Activated CD4-positive, alpha-beta T cell treated with anti-CD3 and anti-CD28 coated beads, Interleukin-2, Interleukin-6, amounts not matched to agents 100 ng/mL and 50 ng/mL, durations not matched to agents 16 hours and 8 hours (primary cell): ENCODE measurements around the gene CACNG4.

Source experiments
- DNase-seq: peaks from one replicate; pipeline ENCODE4 v3.0.0-alpha.2; 2020

The CACNG4 gene

DNA sequence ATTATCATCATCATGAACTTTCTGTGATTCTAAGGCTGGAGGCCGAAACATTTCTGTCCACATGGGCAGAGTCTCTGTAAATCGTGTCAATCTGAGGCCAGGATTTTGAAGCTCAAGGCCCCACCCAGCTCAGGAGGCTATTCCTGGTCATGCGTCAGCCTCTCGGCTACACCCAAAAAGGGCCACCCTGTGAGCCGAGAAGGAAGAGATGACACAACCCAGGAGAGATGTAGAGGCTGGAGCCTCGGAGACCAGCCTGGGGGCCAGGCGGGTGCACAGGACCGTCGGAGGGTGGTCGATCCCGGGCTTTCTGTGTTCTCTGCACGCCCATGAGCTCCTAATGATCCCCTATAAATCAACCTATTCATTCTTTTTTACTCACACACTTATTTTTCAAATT, 78.8 kb downstream of the CACNG4 start:
- DNase-seq: no peak

DNA sequence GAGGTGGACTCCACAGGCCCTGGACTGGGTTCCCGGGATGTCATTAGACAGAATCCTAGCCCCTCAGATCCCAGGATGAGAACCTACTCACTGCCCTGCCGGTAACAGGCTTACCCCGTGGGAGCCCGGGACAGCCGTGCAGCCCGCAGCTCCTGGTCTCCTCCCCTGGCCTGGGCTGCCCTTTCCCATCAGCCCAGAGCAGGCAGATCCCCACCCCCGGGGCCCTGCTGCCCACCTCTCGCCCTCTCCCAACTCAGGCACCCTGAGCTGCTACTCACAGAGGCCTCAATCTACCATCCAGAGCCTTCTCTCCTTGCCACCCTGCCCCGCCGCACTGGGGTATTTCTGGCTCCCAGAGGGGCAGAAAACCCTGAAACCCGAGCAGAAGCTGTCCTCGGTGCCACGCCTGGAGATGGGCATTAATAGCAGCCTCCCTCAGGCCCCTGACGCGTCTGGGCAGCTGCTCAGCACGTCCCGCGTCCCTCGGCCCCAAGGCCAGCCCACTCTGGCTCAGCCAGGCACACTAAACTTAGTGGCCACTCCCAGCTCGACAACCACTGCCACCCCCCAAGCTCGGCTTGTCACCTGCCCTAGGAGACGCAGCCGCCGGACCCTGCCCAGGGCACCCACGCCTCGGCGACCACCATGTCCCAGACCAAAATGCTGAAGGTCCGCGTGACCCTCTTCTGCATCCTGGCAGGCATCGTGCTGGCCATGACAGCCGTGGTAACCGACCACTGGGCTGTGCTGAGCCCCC, 79.7 kb downstream of the CACNG4 start, which contains the start of gene CACNG1:
Gene CACNG1 (plus strand): TSS at position 539 of the 757 bp plus-strand sequence. CDS start 107 bp downstream, at position 646.
- DNase-seq: no peak

DNA sequence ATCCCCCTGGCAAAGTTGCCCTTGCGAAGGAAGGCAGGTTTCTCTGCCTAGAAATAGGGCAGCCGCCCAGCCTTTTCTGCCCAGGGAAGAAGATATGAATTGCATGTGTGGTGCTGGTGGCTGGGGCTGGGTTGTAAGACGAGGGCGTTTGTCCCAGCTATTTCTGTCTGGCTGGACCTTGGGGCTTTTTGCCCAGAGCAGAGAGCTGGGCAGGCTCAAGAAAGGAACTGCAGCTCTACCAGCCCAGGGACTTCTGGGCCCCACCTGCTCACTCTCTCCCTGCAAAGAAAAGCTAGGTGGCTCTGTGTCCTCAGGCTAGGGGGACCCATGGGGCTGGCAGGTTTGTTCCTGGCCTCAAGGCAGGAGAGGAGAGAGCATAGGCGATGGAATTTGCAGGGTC, 80.4 kb downstream of the CACNG4 start:
- DNase-seq: no peak

DNA sequence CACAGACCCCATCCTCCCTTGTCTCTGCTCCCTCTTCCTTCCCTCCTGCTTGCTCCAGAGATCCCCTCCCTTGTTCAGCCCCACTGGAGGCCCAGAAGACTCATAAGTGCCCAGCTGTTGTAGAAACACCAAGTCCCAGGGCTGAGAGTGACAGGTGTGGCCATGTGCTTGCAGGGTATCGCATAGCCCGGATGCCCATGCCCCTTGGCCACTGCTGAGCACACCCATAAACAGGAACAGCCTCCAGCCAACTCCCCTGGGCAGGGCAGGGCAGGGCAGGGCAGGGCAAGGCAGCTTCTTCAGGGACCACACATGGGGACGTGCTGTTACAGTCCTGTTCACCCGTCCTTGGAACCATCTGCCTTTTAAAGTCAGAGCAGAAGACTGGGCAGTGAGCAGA, 81.9 kb downstream of the CACNG4 start:
- DNase-seq: no peak

DNA sequence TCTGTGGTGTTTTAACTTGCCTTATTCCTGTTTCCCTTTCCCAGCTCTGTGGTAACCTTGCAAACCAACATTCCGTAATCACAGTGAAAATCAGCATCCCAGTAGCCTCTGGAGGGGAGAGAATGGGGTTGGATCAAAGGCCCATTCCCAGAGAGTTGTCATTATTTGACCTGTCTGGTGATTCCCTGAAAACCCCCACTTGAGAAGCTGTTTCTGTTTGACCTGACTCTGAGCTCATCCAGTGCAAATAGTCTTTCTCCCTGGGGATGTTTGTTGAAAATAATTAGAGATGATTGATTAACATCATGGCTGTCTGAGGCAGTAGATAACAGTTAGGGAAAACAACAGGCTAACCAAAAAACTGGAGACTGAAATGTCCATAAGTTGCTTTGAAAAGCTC, 82.9 kb downstream of the CACNG4 start:
- no peak for DNase-seq

DNA sequence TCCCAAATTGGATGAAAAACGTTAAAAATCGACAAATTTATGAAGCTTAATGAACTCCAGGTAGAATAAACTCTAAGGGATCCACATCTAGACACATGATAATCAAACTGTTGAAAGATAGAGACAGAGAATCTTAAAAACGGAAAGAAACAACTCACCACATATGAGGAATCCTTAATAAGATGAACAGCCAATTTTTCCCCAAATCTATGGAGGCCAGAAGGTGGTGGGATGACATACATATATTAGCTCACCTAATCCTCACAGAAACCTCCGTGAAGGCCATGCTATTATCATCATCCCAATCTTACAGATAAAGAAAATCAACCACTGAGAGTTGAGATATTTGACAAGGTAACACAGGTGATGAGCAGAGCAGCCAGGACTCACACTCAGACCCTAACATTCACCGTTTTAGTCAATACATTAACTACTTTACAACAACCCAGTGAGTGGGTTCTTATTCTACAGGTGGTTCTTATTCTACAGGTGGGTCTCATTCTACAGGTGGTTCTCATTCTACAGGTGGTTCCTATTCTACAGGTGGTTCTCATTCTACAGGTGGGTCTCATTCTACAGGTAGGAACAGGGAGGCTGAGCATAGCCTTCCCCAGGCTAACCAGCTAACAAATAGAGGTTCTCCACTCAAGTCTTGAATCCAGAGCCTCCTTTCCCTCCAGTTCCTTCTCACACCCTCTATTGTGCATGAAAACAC, 84.7 kb downstream of the CACNG4 start:
- DNase-seq: no peak

DNA sequence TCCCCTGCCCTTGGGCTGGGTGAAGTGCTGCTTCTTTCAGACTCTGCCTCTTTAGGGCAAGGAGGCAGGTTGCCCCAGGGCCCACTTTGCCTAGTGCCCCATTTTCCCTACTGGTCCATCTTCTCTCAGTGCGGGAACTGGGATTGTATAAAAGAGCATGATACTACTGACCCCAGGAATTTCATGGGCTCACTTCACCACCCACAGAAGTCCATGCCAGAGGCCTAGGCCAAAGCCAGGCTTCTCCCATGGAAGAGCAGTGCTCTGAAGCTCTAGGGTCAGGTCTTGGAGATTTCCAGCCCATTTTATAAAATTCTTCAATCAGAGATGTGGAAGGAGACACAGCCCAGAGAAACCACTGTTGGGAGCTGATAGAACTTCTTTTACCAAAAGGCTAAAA, 85.6 kb downstream of the CACNG4 start:
- DNase-seq: no peak

DNA sequence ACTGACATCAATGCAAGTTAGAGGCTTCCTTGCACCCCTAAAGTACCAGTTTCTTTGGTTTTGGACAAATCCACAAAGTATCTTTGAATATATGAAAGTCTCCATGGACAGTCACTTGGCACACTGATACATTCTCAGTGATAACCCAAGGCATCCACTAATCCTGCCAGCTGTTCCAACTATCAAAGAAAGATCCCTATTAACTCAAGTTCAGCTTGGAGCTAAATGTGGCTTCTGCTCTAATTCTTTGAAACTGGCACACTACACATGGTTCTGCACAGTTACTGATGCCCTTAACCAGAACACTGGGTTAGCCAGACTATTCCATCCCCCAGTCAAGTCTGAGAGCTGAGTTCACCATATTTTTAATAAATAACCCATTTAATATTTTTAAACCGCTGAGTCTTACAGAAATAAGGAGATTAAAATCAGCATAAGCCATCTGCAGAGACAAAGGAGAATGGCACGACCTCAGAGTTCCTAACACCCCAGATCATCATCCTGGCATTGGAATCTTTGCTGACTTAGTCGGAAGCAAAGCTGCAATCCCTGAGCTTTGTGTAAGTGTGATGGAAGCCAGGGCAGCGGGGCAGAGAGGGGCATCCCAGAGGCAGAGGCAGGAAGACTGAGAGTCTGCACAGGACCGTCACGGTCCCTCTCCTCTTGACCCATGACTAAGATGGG, 86.1 kb downstream of the CACNG4 start:
- no peak for DNase-seq

DNA sequence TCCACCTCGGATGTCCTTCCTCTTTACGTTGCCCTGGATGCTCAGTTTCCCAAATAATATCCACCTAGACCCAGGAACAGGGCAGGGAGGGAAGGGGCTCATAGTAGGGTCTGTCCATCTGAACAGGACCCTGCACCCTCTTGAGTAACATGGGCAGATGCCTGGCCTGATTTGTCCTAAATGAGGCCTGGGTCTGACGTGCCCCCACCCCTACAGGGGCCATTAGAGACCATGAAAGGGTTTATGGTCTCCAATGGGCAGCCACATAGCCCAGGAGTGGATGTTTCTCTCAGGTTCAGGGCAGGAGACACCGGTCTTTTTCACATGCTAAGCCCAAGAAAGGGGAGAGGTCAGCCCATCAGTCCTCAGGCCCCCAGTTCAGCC, 86.6 kb downstream of the CACNG4 start:
- DNase-seq: no peak

DNA sequence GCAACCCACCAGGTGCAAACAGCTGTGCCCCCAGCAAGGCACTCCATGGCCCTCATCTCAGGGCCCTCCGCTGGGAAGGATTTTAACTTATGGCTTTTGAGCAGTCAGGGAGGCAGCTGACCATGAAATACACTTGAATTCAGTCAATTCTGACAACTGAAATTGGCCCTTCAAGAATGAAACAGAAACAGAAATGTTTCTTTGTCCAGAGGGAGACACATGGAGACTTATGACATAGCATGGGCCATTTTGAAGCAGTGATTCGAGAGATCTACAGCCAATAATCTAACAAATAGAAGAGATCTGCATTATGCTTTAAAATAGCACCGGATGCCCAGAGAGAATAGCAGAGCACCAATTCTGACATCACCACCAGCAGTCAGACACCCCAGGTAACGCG, 87.3 kb downstream of the CACNG4 start:
- DNase-seq: no peak

DNA sequence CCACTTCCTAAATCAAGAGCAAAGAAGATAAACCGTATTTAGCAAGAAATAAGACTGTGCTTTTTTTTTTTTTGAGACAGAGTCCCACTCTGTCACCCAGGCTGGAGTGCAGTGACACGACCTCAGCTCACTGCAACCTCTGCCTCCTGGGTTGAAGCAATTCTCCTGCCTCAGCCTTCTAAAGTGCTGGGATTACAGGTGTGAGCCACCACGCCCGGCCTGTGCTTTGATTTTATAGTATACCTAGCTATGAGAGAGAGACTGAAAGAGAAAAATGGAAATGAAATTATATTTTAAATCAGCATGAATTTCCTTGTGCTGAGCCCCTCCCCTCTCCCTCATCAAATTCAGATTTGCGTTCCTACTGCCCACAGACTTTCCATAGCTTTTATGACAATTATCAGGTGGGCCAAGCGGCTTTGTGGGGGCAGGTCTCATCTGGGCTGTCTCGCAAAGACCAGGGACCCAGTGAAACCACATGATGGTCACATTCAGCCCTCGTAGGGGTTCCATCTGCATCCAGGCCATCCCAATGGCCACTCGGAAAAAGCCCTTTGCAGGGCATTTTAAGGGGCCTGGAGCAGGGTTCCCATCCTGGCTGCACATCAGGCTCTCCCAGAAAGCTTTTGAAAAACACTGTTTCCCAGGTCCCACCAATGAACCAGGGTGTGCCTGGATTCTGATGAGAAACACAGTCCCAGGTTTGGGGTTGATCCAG, 88.4 kb downstream of the CACNG4 start:
- no peak for DNase-seq

DNA sequence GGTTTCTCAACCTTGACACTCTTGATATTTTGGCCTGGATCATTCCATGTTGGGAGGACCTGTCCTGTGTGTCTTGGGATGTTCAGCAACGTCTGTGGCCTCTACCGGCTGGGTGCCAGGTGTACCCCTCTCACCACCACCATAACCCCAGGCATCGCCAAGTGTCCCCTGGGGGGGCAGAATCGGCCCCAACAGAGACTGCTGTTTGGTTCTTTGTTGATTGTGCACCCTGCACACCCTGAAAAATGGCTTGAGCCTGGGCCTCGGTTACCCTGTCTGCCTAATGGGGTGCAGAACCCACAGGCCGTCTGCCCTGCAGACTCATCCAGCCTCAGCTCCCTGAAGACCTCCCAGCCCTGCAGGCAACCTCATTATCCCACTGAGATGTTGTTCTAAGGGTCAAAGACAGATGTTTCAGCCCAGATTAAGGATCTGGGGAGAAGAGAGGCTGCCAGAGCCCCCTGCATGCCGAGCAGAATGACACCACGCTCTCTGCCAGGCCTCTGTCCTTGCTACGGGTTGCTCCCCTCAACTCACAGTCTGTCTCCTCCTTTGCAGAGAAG, 89.0 kb downstream of the CACNG4 start:
- DNase-seq: no peak

DNA sequence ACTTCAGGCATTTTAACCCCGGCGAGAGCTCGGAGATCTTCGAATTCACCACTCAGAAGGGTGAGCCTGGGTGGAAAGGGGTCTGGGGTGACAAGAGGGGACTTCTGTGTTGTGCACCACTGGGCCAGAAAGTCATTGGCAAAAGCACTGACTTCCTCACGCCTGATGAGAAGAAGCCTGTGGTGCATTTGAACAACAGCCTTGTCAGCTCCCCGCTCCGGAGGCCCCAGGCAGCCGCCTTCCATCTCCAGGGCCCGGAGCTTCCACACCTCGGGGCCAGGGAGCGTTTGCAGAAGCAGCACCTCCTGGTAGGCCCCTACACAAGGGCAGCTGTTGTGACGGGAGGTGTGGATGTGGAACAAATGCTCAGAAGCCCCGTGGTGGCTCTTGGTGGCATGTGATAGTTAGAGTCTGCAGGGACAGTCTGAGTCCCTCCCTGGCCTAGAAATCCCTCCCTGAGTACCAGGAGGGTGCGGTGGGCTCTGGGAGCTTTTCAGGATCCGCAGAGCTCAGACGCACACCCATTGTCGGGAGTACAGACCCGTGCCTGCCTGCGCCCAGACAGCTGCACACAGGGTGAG, 89.6 kb downstream of the CACNG4 start:
- no peak for DNase-seq

DNA sequence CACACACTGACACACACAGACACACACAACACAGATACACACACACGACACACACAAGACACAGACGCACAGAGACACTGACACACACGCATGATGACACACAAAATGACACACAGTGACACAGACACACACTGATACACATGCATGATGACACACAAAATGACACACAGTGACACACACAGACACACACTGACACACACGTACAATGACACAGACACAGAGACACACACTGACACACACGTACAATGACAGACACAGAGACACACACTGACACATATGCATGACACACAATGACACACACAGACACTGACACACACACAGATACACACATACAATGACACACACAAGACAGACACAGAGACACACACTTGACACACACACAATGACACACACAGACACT, 90.1 kb downstream of the CACNG4 start:
- no peak for DNase-seq

DNA sequence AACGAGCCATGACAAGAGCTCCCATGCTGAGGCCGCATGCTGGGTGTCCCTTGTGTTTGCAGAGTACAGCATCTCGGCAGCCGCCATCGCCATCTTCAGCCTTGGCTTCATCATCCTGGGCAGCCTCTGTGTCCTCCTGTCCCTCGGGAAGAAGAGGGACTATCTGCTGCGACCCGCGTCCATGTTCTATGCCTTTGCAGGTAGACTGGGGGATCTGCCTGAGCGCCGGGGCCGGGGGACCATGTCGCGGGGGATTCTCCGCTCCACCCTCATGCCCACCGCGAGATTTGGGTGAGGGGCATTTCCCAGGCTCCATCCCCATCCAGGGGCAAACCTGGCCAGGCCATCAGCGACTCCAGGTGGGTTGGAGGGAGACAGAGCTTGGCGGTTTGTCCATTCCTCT, 90.5 kb downstream of the CACNG4 start:
- DNase-seq: no peak

DNA sequence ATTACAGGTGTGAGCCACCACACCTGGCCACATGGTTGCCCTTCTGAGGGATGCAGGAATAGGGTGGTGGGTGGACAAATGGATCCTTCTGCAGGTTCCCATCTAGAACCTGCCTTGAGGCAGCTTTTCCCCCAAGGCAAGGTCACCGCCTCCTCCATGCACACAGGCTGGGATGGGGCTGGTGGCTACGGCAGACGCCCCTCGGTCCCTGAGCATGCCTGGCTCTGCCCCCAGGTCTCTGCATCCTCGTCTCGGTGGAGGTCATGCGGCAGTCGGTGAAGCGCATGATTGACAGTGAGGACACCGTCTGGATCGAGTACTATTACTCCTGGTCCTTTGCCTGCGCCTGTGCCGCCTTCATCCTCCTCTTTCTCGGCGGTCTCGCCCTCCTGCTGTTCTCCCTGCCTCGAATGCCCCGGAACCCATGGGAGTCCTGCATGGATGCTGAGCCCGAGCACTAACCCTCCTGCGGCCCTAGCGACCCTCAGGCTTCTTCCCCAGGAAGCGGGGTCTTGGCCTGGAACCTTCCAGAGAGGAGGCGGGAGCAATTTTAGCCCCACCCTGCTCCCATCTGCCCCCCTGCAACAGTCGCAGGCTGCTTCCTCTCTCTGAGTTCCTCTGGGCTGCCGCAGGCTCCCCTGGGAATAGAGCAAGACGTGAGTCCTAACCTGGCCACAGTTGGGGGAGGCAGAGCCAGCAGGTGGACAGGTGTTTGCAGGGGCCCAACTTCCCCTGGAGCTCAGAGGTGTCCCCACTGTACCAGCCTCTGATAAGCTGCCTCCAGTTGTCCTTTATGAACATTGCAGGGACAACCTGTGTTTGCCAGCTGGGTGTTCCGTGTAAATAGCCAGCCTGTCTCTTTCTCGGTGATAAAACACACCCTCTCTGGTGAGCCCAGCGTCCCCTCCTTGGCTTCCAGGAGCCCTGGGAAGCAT, 91.6 kb downstream of the CACNG4 start:
- DNase-seq: no peak

DNA sequence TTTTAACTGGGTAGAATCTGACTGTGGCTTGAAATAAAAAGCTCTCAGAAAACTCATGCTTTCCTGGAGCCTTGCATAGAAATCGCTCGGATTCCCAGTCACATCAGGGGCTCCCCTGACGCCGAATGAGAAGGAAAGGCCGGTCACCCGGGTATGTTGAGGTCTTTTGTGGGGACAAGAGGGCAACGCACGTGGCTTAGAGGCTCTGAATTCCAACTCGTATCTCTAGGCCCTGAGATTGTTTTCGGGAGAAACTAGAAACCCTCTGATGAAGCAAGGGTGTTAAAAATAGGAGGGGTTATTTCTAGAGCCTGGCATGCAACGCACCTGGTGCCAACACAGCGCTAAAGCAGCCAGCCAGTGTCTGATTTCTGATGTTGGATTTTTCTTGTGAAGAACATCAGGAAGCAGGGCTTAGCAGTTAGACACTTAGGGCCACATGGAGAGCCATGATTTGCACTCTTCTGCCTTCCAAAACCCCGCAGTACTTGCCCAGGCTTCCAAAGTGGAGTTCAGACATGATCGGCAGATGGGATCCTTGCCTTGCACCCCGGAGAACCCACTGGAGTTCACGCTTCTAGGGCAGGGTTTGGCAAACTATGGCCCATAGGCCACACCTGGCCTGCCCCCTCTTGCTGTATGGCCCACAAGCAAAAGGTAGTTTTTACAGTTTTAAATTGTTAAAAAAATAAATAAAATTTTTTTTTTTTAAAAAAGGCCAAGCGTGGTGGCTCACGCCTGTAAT, 92.4 kb downstream of the CACNG4 start:
- DNase-seq: no peak

DNA sequence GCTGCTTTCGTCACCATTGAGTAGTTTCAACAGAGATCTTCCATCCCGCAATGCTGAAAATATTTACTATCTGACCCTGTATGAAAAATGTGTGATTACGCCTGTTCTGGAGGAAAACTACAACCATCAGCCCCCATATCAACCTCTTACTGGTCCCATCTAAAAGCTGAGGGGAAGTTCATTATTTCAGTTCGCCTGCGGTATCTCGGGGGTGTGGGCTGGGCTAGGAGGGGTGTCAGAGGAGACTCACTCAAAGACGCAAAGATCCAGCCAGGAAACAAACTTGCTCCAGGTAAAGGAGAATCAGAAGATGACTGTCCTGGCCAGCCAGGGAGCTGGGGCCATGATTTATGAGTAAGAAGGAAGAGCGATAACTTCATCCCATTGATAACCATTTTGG, 93.5 kb downstream of the CACNG4 start:
- DNase-seq: no peak

DNA sequence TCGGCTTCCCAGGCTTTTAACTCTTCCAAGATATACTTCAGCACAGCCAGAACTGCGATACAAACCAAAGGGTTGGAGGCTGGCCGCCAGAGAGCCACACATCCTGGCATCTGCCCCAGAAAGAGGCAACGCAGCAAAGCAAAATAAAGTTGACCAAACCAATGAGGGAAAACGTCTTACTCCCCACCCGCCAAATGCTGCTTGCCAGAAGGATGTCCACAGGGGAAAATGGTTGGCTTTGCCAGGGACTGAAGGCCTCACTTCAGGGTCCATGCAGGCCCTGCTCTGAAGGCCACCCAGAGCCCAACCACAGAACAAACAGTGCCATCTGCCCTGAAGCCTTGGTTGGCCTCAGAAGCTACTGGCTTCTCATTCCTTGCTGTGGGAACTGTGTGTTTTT, 94.9 kb downstream of the CACNG4 start:
- DNase-seq: no peak

DNA sequence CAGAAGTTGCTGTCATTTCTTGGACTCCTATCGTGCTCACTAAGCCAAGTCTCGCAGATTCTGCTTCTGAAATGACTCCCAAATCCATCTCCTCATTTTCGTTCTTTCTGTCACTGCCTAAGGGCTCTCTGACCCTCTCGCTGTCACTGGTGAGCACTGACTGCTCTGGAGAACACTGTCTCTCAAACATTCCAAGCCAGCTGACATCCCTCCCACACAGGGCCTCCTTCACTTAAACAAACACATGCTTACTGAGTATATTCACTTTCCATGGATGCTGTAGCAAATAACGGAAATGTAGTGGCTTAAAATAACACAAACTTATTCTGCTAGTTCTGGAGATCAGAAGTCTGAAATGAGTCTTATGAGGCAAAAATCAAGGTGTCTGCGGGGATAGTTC, 98.6 kb downstream of the CACNG4 start:
- no peak for DNase-seq

DNA sequence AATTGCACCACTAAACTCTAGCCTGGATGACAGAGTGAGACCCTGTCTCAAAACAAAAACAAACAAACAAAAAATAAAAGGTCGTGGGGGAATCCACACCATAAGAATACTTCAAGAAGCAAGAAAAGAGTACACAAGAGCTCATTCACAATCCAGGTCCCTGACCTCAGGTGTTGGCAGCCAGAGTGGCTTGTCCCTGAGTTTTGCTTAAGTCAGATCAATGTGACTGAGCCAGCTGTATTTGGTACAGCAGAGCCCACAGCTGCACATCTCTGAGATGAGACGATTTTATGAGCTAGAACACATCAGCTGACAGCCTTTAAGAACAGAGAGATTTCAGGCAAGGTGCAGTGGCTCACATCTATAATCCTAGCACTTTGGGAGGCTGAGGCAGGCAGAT, 102.2 kb downstream of the CACNG4 start:
- DNase-seq: no peak
